HepG2 (cell line): Measurements from ENCODE around the gene C1RL. TPM values are rescaled to one million over a fixed set of nuclear protein-coding genes. Genes with fewer than 3 reads are reported as not detected.
A peak's percentile ranks its signal among the peaks of the same experiment; 100 is the strongest.

Source experiments
- ATM ChIP-seq: fragments of 450-650 bp; IDR thresholded peaks from 2 replicates; pipeline ENCODE4 v1.7.1; 2017; ENCODE audit warnings: mild to moderate bottlenecking, borderline replicate concordance
- E2F2 ChIP-seq: sonication (generic); formaldehyde crosslinking; IDR thresholded peaks from 2 replicates; pipeline ENCODE4 v1.4.0; 2020; ENCODE audit warnings: missing genetic modification reagents, borderline replicate concordance
- KLF11 ChIP-seq: IDR thresholded peaks from 2 replicates; pipeline ENCODE4 v1.6.1; 2016; ENCODE audit warnings: missing compliant biosample characterization
- LCORL ChIP-seq, 2 experiments: fragments of 450-650 bp in 1 of 2; sonication (generic) in 1 of 2; formaldehyde crosslinking in 1 of 2; IDR thresholded peaks; 2 replicates each; pipeline versions ENCODE4 v1.5.0 to v1.6.1; 2017 to 2020; ENCODE audit warnings: antibody characterized with exemption in 1 of 2, missing genetic modification reagents in 1 of 2
- MTA1 ChIP-seq: sonication (generic); formaldehyde crosslinking; IDR thresholded peaks from 2 replicates; pipeline ENCODE4 v1.4.0; 2020; ENCODE audit warnings: missing genetic modification reagents, mild to moderate bottlenecking, borderline replicate concordance
- MXD1 ChIP-seq: sonication (generic); formaldehyde crosslinking; IDR thresholded peaks from 2 replicates; pipeline ENCODE4 v1.4.0; 2020; ENCODE audit warnings: mild to moderate bottlenecking, missing genetic modification reagents
- POLR2AphosphoS5 ChIP-seq: IDR thresholded peaks from 2 replicates; pipeline ENCODE4 v1.6.1; 2012; ENCODE audit warnings: low read depth, low read length
- RELA ChIP-seq: sonication (generic); formaldehyde crosslinking; IDR thresholded peaks from 2 replicates; pipeline ENCODE4 v1.4.0; 2020; ENCODE audit warnings: missing genetic modification reagents
- SAFB2 ChIP-seq: sonication (generic); formaldehyde crosslinking; IDR thresholded peaks from 2 replicates; pipeline ENCODE4 v1.5.1; 2020; ENCODE audit warnings: missing genetic modification reagents, low read depth, mild to moderate bottlenecking, borderline replicate concordance
- SMYD3 ChIP-seq: sonication (generic); formaldehyde crosslinking; IDR thresholded peaks from 2 replicates; pipeline ENCODE4 v1.8.1; 2023; ENCODE audit warnings: mild to moderate bottlenecking, missing genetic modification reagents
- ZFP91 ChIP-seq: sonication (generic); formaldehyde crosslinking; IDR thresholded peaks from 2 replicates; pipeline ENCODE4 v1.9.0; 2022; ENCODE audit warnings: missing genetic modification reagents, mild to moderate bottlenecking, borderline replicate concordance
- ZNF205 ChIP-seq: IDR thresholded peaks from 2 replicates; pipeline ENCODE4 v1.6.1; 2018; ENCODE audit warnings: missing biosample characterization, missing genetic modification reagents
- ZNF563 ChIP-seq: sonication (generic); formaldehyde crosslinking; IDR thresholded peaks from 2 replicates; pipeline ENCODE4 v1.8.0; 2022; ENCODE audit warnings: mild to moderate bottlenecking, moderate library complexity, missing genetic modification reagents
- ZNF609 ChIP-seq: sonication (generic); formaldehyde crosslinking; IDR thresholded peaks from 2 replicates; pipeline ENCODE4 v1.4.0; 2020; ENCODE audit warnings: mild to moderate bottlenecking, missing genetic modification reagents, borderline replicate concordance
- ZNF619 ChIP-seq: sonication (generic); formaldehyde crosslinking; IDR thresholded peaks from 2 replicates; pipeline ENCODE4 v1.4.0; 2020; ENCODE audit warnings: mild to moderate bottlenecking, missing genetic modification reagents
- ZNF660 ChIP-seq: sonication (generic); formaldehyde crosslinking; IDR thresholded peaks from 2 replicates; pipeline ENCODE4 v1.5.1; 2020; ENCODE audit warnings: mild to moderate bottlenecking, low read depth, missing genetic modification reagents, borderline replicate concordance
- ZNF703 ChIP-seq: sonication (generic); formaldehyde crosslinking; IDR thresholded peaks from 2 replicates; pipeline ENCODE4 v1.5.1; 2020; ENCODE audit warnings: missing genetic modification reagents, mild to moderate bottlenecking, moderate library complexity, borderline replicate concordance
- ZNF816 ChIP-seq: sonication (generic); formaldehyde crosslinking; IDR thresholded peaks from 2 replicates; pipeline ENCODE4 v1.8.0; 2022; ENCODE audit warnings: missing genetic modification reagents, mild to moderate bottlenecking, borderline replicate concordance
- ZNF841 ChIP-seq: sonication (generic); formaldehyde crosslinking; IDR thresholded peaks from 2 replicates; pipeline ENCODE4 v1.8.1; 2023; ENCODE audit warnings: missing genetic modification reagents, borderline replicate concordance
- polyA plus RNA-seq, 8 experiments: library from polyadenylated mRNA; depleted of rRNA in 3 of 8; stranded (reverse) in 7 of 8; unstranded in 1 of 8; fragments of >200 nt; fragmentation: Illumina TruSeq in 4 of 8; extraction: Trizol in 4 of 8; gene quantifications; 2 replicates each; pipeline versions ENCODE4 v1.2.1 to v1.2.3, GENCODE V29; 2011 to 2016; ENCODE audit warnings: low read depth in 4 of 8, missing spikeins in 1 of 8, mixed read lengths in 1 of 8; ENCODE audit not compliant: insufficient read depth in 1 of 8
- total RNA-seq, 5 experiments: library from RNA; depleted of rRNA; stranded (reverse); fragments of >200 nt; fragmentation: Illumina TruSeq; extraction: Trizol; gene quantifications; 2 replicates each; pipeline ENCODE4 v1.2.3, GENCODE V29; 2016; ENCODE audit warnings: low read depth in 1 of 5
- TF ChIP-seq, protein P1 (sequence below): sonication (generic); formaldehyde crosslinking; IDR thresholded peaks from 2 replicates; pipeline ENCODE4 v1.4.0; 2020; ENCODE audit warnings: mild to moderate bottlenecking, missing genetic modification reagents

C1RL gene
- total and polyA plus RNA-seq, 2 of the 13 experiments (the other 11 are each of a cell fraction or from before 2014, with no cell fraction given): 28.9 to 53.1 TPM

GRCh38 chr12:7060353-7060954, 48.6 kb downstream of the C1RL start, which contains the start of gene C1S (continued):
- TF ChIP-seq ZNF703 (no peak), MTA1 (CRISPR knock-in tag) (no peak), LCORL (IDR thresholded peaks at IDR 0.05) (no peak), LCORL (CRISPR knock-in tag; IDR thresholded peaks at IDR 0.05) (peak; percentile 72), SAFB2 (no peak), KLF11 (CRISPR knock-in tag) (0 out of 2 replicates have a peak, but pooled peaks have one; percentile 26), E2F2 (CRISPR knock-in tag) (no peak), ZNF660 (CRISPR knock-in tag) (no peak), SMYD3 (CRISPR knock-in tag) (no peak), ZNF205 (CRISPR knock-in tag) (no peak; the same call in 1 of the 2 replicates), ZNF609 (CRISPR knock-in tag) (0 out of 2 replicates have a peak, but pooled peaks have one; percentile 17), ZNF841 (CRISPR knock-in tag) (no peak), ZNF619 (CRISPR knock-in tag) (0 out of 2 replicates have a peak, but pooled peaks have one; percentile 10), RELA (CRISPR knock-in tag) (peak; percentile 95; the same call in 1 of the 2 replicates), ZNF816 (CRISPR knock-in tag) (no peak), ZNF563 (CRISPR knock-in tag) (no peak), ZFP91 (CRISPR knock-in tag) (no peak), POLR2AphosphoS5 (no peak), MXD1 (CRISPR knock-in tag) (no peak), ATM (no peak)
- TF ChIP-seq, protein P1, sequence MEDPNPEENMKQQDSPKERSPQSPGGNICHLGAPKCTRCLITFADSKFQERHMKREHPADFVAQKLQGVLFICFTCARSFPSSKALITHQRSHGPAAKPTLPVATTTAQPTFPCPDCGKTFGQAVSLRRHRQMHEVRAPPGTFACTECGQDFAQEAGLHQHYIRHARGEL: no peak
